ENCODE measurements around the gene KLF12. TPM values are rescaled to one million over a fixed set of nuclear protein-coding genes. Genes with fewer than 3 reads are reported as not detected.

Gene KLF12
- total and polyA plus RNA-seq, 2 experiments from 2014 or later, result 5.1 to 13.9 TPM

DNA sequence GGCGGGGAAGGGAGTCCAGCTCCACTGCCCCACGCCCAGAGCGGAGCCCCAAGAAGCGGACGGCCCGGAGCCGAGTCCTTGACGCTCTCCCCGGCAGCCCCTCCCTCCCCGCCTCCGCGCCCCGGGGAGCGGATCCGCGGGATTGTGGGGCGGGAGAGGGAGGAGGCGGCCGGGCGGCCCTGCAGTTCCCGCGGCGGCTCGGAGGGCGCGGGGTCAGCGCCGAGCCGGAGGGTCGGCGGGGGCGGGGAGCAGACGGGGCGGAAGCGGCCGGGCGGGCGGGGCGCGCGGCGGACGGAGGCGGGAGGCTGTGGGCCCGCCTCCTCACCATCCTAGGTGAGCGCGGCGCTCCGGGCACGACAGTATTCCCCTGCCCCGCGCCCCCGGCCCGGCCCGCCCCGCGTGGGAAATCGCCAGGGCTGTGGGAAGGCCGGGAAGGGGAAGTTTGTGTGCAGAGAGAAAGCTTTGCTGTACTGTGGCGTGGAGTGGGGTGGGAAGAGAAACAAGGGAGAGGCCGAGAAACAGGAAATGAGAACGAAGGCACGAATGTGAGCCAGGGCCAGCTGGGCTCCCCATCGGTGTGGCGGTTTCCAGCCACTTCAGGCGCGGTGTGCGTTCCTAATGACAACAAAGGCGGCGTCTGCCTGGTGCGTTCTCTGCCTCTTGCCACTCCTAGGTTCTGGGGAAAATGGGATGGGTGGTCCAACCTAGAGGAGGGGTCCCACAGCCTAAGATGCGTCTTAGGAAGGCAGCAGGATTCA, 1.3 kb upstream of the KLF12 start:
- Histone ChIP-seq H3K4me3 (peak overlapping the region; percentile 93), H3K36me3 (replicated peaks; ENCODE audit: insufficient read depth, low read depth) (no peaks in the 10 kb centered on the region), H3K4me2 (peak overlapping the region; percentile 95), H3K27ac (peak overlapping the region; percentile 98), H3K79me2 (peaks cover 20% of the 10 kb centered on the region), H4K20me1 (ENCODE audit: insufficient read depth, poor library complexity, severe bottlenecking) (no peaks in the 10 kb centered on the region), H3K9me2 (replicated peaks; ENCODE audit: insufficient read depth) (no peaks in the 10 kb centered on the region), H3K9me3 (ENCODE audit: low read depth) (no peaks in the 10 kb centered on the region), H2AFZ (peak overlapping the region; percentile 95), H3K4me1 (ENCODE audit: insufficient read depth) (peaks cover 12% of the 10 kb centered on the region), H3K27me3 (no peaks in the 10 kb centered on the region)
- peak; percentile 90 for DNase-seq (ENCODE audit: low spot score)
- TF ChIP-seq EZH2 (IDR thresholded peaks at IDR 0.05; ENCODE audit: borderline replicate concordance), result no peak
- TF ChIP-seq, protein P1, sequence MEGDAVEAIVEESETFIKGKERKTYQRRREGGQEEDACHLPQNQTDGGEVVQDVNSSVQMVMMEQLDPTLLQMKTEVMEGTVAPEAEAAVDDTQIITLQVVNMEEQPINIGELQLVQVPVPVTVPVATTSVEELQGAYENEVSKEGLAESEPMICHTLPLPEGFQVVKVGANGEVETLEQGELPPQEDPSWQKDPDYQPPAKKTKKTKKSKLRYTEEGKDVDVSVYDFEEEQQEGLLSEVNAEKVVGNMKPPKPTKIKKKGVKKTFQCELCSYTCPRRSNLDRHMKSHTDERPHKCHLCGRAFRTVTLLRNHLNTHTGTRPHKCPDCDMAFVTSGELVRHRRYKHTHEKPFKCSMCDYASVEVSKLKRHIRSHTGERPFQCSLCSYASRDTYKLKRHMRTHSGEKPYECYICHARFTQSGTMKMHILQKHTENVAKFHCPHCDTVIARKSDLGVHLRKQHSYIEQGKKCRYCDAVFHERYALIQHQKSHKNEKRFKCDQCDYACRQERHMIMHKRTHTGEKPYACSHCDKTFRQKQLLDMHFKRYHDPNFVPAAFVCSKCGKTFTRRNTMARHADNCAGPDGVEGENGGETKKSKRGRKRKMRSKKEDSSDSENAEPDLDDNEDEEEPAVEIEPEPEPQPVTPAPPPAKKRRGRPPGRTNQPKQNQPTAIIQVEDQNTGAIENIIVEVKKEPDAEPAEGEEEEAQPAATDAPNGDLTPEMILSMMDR (IDR thresholded peaks at IDR 0.05; ENCODE audit: poor library complexity), result no peak
- no peak for TF ChIP-seq EZH2phosphoT487 (IDR thresholded peaks at IDR 0.05; ENCODE audit: low read depth, severe bottlenecking, unreplicated experiment)
- 2% methylated on average over 16 of the region's 72 CpGs for WGBS (ENCODE audit: low lambda C conversion rate, missing lambda C conversion rate)

DNA sequence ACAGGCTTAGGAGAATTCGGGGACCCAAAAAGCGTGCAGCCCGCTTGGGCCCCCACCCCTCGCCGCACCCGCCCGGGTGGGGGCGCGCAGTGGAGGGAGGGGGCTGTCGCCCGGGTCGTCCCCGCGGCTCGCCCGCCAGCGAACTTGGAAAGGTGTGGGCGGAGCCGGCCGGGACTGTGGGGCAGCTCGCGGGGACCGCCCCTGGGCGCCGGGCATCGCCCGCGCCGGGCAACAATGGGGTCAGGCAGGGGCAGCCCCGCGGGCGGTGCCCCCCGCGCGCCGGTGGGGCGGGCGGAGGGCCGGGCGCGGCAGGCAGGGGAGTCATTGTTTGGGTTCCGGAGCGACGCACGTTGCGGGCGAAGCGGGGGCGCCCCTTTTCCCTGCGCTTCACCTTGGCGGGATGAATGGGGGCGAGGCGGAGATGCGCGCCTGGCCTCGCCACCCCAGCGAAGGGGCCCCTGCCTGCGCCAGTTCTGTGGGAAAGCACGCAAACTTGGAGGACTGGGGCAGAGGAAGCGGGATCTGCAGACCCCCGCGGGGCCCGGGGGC, 647 bp upstream of the KLF12 start:
- no peaks in the 10 kb centered on the region for H3K9me2 ChIP-seq (replicated peaks; ENCODE audit: insufficient read depth)
- H4K20me1 ChIP-seq (ENCODE audit: insufficient read depth, poor library complexity, severe bottlenecking), result no peaks in the 10 kb centered on the region
- H3K4me3 ChIP-seq, result peak overlapping the region; percentile 93
- peak overlapping the region; percentile 95 for H2AFZ ChIP-seq
- DNase-seq (ENCODE audit: low spot score), result peak; percentile 79
- peak overlapping the region; percentile 98 for H3K27ac ChIP-seq
- WGBS (ENCODE audit: low lambda C conversion rate, missing lambda C conversion rate), result 0% methylated on average over 3 of the region's 63 CpGs
- TF ChIP-seq EZH2 (IDR thresholded peaks at IDR 0.05; ENCODE audit: borderline replicate concordance), result no peak
- TF ChIP-seq, protein P1 (IDR thresholded peaks at IDR 0.05; ENCODE audit: poor library complexity), result no peak
- no peak for TF ChIP-seq EZH2phosphoT487 (IDR thresholded peaks at IDR 0.05; ENCODE audit: low read depth, severe bottlenecking, unreplicated experiment)
- no peaks in the 10 kb centered on the region for H3K9me3 ChIP-seq (ENCODE audit: low read depth)
- H3K27me3 ChIP-seq, result no peaks in the 10 kb centered on the region
- peaks cover 12% of the 10 kb centered on the region for H3K4me1 ChIP-seq (ENCODE audit: insufficient read depth)
- H3K79me2 ChIP-seq, result peaks cover 26% of the 10 kb centered on the region
- H3K4me2 ChIP-seq, result peak overlapping the region; percentile 95
- H3K36me3 ChIP-seq (replicated peaks; ENCODE audit: insufficient read depth, low read depth), result no peaks in the 10 kb centered on the region

DNA sequence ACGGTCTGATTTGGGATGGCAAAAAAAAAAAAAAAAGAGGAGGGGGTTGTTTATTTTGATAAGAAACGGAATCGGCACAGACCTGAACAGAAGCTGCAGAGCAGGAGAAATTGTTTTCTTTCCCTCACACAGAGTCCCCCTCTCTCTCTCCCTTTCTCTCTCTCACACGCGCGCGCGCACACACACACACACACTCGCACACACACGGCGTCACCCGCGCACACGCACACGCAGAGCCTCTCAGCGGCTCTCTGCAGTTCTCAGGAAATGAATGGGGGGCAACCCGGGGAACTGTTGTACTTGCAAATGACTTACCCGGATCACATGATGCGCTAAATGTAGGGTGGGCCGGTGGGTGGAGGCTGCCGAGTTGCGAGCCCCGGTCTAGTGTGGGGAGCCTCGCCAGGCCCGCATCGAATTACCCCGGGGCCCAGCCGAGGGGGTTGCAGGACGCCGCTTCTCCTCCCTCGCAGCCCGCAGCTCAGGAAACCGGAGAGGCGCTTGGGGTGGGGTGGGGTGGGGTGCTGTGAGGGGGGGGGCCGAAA, 475 bp downstream of the KLF12 start:
- no peaks in the 10 kb centered on the region for H4K20me1 ChIP-seq (ENCODE audit: insufficient read depth, poor library complexity, severe bottlenecking)
- no peaks in the 10 kb centered on the region for H3K9me3 ChIP-seq (ENCODE audit: low read depth)
- peak; percentile 90 for DNase-seq (ENCODE audit: low spot score)
- under 1% methylated on average over 26 of the region's 35 CpGs for WGBS (ENCODE audit: low lambda C conversion rate, missing lambda C conversion rate)
- peak overlapping the region; percentile 98 for H3K27ac ChIP-seq
- TF ChIP-seq EZH2phosphoT487 (IDR thresholded peaks at IDR 0.05; ENCODE audit: low read depth, severe bottlenecking, unreplicated experiment) (no peak), EZH2 (IDR thresholded peaks at IDR 0.05; ENCODE audit: borderline replicate concordance) (no peak)
- TF ChIP-seq, protein P1 (IDR thresholded peaks at IDR 0.05; ENCODE audit: poor library complexity), result no peak
- no peaks in the 10 kb centered on the region for H3K9me2 ChIP-seq (replicated peaks; ENCODE audit: insufficient read depth)
- H3K36me3 ChIP-seq (replicated peaks; ENCODE audit: insufficient read depth, low read depth), result no peaks in the 10 kb centered on the region
- peaks cover 12% of the 10 kb centered on the region for H3K4me1 ChIP-seq (ENCODE audit: insufficient read depth)
- peak overlapping the region; percentile 95 for H2AFZ ChIP-seq
- H3K27me3 ChIP-seq, result no peaks in the 10 kb centered on the region
- H3K79me2 ChIP-seq, result peaks cover 37% of the 10 kb centered on the region
- peak overlapping the region; percentile 93 for H3K4me3 ChIP-seq
- H3K4me2 ChIP-seq, result peak overlapping the region; percentile 95
